ENCODE results near the gene ZNFX1.

Gene ZNFX1

DNA sequence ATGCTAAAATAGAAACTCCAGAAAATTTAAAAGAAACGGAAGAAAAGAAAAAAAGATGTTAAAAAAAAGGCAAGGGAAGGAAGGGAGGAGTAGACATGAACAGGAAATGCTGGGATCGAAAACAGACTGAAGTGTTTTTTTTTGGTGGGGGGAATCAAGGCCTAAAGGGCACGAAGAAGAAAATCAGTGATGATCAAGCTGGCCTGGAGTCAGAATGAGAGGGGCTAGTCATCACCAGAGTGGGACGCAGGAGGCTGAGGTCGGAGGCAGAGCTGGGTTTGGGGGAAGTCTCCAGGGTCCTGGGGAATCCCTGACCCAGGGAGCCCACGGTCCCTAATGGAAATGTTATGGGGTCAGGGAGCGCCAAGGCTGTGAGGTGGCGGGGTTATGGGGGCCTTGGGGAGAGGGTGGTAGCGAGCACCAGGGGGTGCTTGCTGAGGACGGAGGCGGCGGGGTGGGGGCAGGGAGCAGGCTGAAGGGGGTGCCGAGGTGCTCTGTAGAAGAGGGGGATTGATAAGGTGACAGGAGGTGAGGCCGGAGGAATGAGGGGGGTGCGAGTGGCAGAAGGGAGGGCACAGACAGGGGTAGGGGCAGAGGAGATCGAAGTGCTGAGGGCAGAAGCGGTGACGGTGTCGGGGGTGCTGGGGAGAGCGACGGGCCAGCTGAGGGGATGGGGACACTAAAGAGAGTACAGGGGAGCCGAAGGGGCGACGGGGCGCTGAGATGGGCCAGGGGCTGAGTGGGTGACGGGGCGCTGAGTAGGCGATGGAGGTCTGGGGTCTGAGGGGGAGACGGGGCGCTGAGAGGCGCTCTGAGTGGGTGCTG lies 684 bp downstream of the ZNFX1 start:
- peak overlapping the region; percentile 100 for H3K27ac Mint-ChIP-seq
- H3K36me3 Mint-ChIP-seq (ENCODE audit: low read depth), result peaks cover 77% of the 10 kb centered on the region
- H3K4me1 Mint-ChIP-seq (ENCODE audit: low read depth), result peaks cover 78% of the 10 kb centered on the region
- H3K4me3 Mint-ChIP-seq, result peak overlapping the region; percentile 98
- peaks cover 9% of the 10 kb centered on the region for H3K9me3 Mint-ChIP-seq
- H3K27me3 Mint-ChIP-seq, result no peaks in the 10 kb centered on the region

DNA sequence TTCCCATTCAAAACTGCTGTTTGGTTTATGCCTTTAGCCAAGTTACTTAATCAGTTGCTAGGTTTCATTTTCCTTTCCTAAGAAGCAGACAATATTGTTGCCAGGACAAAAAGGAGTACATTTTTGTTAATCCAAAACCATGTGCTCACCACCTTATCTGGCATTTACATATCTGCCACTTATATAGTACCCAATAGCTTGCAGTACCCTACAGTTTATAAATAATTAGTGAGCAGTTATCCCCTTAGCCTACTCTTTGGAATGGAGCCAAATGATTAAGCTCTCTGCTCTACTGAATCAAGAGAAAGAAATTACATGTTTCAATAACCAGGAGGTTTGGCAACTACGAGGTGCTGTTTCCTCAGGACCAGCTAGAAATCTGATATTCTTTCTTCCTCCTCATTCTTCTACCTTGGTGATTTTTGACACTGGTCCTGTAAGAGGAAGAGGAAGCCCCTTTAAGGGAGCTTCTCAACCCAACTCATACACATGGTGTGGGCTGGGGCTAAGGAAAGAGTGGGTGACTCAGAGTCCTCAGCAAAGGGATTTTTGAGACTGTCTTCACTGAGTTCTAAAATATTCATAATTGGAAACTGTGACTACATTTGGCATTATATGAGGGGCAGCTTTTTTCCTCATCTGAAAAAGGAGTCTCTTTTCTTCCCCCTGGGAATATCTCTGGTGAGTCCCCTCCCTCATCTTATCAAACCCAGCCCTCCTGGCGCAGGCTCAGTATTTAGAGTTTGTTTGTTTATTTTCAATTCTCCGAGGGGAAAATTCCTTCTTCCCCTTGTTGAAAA lies 1.5 kb downstream of the ZNFX1 start:
- Mint-ChIP-seq H3K36me3 (ENCODE audit: low read depth) (peaks cover 75% of the 10 kb centered on the region), H3K4me3 (peak overlapping the region; percentile 98)

DNA sequence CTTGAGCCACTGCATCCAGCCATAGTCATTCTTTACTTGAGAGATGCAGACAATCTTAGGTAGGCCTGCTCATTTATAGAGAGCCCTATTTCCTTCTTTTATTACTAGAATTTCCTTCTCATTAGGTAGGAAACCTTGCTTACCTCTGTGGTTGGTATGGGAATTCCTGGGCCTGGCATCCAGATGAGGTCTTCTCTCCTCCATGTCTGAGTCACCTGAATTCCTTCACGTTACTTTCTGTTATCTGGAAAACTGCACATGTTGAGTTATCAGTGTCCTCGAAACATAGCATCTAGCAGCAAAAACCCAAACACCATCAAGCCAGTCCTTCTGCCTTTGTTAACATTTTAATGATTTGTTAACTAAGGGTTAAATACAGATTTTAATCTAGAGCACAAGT lies 2.2 kb downstream of the ZNFX1 start:
- Mint-ChIP-seq H3K36me3 (ENCODE audit: low read depth) (peaks cover 75% of the 10 kb centered on the region), H3K9me3 (no peaks in the 10 kb centered on the region), H3K4me3 (peak overlapping the region; percentile 98), H3K27ac (peak overlapping the region; percentile 100), H3K4me1 (ENCODE audit: low read depth) (peaks cover 77% of the 10 kb centered on the region), H3K27me3 (no peaks in the 10 kb centered on the region)

More for the DNA sequence above, 1.5 kb downstream of the ZNFX1 start:
- H3K27me3 Mint-ChIP-seq, result no peaks in the 10 kb centered on the region
- H3K27ac Mint-ChIP-seq, result peak overlapping the region; percentile 100
- H3K4me1 Mint-ChIP-seq (ENCODE audit: low read depth), result peaks cover 77% of the 10 kb centered on the region
- peaks cover 3% of the 10 kb centered on the region for H3K9me3 Mint-ChIP-seq

DNA sequence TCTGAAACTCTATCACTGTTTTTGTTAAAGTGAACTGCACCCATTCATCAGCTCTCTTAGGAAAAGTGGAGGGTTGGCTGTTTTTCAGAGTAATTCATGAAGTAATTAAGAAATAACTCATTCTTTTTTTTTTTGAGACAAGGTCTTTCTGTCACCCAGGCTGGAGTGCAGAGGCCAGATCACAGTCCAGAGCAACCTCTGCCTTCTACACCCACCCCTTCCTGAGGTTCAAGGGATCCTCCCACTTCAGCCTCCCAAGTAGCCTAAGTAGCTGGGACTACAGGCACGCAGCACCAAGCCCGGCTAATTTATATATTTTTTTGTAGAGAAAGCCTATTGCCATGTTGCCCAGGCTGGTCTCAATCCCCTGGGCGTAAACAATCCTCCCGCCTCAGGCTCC lies 2.6 kb downstream of the ZNFX1 start:
- peak overlapping the region; percentile 98 for H3K4me3 Mint-ChIP-seq
- H3K27me3 Mint-ChIP-seq, result no peaks in the 10 kb centered on the region
- no peaks in the 10 kb centered on the region for H3K9me3 Mint-ChIP-seq
- peaks cover 78% of the 10 kb centered on the region for H3K4me1 Mint-ChIP-seq (ENCODE audit: low read depth)
- peak overlapping the region; percentile 100 for H3K27ac Mint-ChIP-seq
- peaks cover 75% of the 10 kb centered on the region for H3K36me3 Mint-ChIP-seq (ENCODE audit: low read depth)

DNA sequence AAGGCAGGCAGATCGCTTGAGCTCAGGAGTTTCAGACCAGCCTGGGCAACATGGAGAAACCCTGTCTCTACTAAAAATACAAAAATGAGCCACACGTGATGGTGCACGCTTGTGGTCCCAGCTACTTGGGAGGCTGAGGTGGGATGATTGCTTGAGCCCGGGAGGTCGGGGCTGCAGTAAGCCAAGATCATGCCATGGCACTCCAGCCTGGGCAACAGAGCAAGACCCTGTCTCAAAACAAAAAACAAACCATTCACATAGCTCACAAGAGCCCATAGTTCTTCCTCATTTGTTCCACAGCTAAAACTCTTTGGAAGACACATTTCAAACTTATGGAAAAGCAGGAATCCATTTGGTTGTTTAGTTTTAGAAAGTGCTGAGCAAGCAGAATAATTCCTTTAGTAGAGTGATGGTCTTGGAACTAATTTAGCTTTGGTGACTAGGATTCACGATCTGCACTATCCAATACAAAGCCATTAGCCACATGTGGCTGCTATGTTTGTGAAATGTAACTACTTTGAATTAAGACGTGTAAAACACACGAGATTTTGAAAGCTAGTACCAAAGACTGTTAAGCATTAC lies 4.1 kb downstream of the ZNFX1 start:
- Mint-ChIP-seq H3K4me3 (peak overlapping the region; percentile 26), H3K27ac (peak overlapping the region; percentile 26), H3K36me3 (ENCODE audit: low read depth) (peaks cover 75% of the 10 kb centered on the region), H3K9me3 (peaks cover 4% of the 10 kb centered on the region), H3K27me3 (no peaks in the 10 kb centered on the region), H3K4me1 (ENCODE audit: low read depth) (peaks cover 80% of the 10 kb centered on the region)

DNA sequence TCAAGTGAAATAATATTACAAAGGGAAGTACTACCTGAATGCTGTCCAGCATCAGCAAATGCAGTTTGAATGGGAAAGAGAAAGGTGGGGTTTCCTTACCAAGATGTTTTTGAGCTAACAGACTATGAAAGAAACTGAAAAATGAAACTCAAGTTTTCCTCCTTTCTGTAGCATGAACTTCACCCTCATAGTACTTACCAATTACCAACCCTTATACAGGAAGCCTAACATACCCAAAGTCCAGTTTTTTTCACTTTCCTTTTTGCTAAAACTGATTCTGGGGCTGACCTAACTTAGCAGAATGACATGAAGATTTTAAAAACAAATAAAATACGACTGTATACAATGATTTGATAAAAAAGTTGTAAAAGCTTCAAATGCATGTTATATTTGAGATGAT lies 5.2 kb downstream of the ZNFX1 start:
- Mint-ChIP-seq H3K36me3 (ENCODE audit: low read depth) (peaks cover 79% of the 10 kb centered on the region), H3K27ac (peak overlapping the region; percentile 56), H3K9me3 (peaks cover 4% of the 10 kb centered on the region), H3K4me3 (peak overlapping the region; percentile 62), H3K27me3 (no peaks in the 10 kb centered on the region), H3K4me1 (ENCODE audit: low read depth) (peaks cover 83% of the 10 kb centered on the region)

DNA sequence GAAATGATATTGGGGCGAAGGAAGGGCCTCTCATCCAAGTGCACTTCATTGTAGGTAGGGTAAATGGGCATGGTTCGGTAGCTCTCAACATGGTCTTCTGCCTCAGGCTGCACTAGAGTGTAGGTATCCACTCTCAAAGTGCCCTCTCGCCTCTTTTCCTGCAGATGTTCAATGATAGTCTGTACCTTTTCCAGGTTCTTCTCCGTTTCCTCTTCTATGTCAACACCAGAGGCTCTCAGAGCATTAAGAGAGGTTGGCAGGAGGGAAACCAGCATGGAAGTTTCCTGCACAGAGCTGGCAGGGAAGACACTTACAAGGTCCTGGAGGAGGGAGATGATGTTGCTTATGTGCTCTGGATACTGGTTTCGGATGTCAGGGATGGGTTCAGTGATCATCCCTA lies 7.1 kb downstream of the ZNFX1 start:
- peaks cover 84% of the 10 kb centered on the region for H3K36me3 Mint-ChIP-seq (ENCODE audit: low read depth)
- peak overlapping the region; percentile 94 for H3K4me3 Mint-ChIP-seq

DNA sequence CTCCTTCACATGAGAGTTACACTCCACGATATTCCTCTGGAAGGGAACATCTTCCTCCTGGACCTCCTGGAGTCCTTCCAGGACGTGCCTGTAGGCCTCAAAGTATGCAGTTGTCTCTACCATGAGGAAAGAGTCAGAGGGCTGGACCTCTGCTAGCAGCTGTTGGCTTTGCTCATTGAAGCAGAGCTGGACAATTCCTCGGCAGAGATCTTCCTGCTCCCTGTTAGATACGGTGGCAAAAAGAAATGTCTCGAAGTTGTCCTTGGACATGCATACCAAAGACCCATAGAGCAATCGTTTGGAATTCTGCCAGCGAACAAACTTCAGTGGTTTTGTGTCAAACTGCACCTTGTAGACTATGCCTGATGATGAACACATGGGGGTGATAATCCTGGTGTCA lies 7.7 kb downstream of the ZNFX1 start:
- Mint-ChIP-seq H3K27ac (peak overlapping the region; percentile 12), H3K4me1 (ENCODE audit: low read depth) (peaks cover 92% of the 10 kb centered on the region), H3K36me3 (ENCODE audit: low read depth) (peaks cover 84% of the 10 kb centered on the region)

More for the DNA sequence above, 7.1 kb downstream of the ZNFX1 start:
- Mint-ChIP-seq H3K4me1 (ENCODE audit: low read depth) (peaks cover 92% of the 10 kb centered on the region), H3K27ac (peak overlapping the region; percentile 54), H3K9me3 (peaks cover 4% of the 10 kb centered on the region), H3K27me3 (no peaks in the 10 kb centered on the region)

DNA sequence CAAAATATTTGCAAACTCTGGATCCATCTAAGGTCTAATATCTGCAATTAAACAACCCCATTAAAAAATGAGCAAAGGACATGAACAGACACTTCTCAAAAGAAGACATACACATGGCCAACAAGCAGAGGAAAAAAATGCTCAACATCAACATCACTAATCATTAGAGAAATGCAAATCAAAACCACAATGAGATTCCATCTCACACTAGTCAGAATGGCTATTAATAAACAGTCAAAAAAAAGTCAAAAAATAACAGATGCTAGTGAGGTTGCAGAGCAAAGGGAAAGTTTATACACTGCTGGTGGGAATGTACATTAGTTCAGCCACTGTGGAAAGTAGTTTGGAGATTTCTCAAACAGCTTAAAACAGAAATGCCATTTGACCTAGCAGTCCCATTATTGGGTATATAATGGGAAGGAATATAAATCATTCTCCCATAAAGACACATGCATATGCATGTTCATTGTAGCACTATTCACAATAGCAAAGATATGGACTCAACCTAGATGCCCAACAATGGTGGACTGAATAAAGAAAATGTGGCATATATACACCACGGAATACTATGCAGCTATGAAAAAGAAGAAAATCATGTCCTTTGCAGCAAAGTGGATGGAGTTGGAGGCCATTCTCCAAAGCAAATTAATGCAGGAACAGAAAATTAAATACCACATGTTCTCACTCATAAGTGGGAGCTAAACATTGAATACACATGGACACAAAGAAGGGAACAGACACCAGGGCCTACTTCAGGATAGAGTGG lies 9.1 kb downstream of the ZNFX1 start:
- peaks cover 82% of the 10 kb centered on the region for H3K4me1 Mint-ChIP-seq (ENCODE audit: low read depth)
- H3K27me3 Mint-ChIP-seq, result no peaks in the 10 kb centered on the region
- peaks cover 90% of the 10 kb centered on the region for H3K36me3 Mint-ChIP-seq (ENCODE audit: low read depth)
- peaks cover 4% of the 10 kb centered on the region for H3K9me3 Mint-ChIP-seq
- peak overlapping the region; percentile 94 for H3K4me3 Mint-ChIP-seq
- H3K27ac Mint-ChIP-seq, result peak overlapping the region; percentile 83

More for the DNA sequence above, 7.7 kb downstream of the ZNFX1 start:
- Mint-ChIP-seq H3K4me3 (peak overlapping the region; percentile 94), H3K27me3 (no peaks in the 10 kb centered on the region), H3K9me3 (peaks cover 4% of the 10 kb centered on the region)

DNA sequence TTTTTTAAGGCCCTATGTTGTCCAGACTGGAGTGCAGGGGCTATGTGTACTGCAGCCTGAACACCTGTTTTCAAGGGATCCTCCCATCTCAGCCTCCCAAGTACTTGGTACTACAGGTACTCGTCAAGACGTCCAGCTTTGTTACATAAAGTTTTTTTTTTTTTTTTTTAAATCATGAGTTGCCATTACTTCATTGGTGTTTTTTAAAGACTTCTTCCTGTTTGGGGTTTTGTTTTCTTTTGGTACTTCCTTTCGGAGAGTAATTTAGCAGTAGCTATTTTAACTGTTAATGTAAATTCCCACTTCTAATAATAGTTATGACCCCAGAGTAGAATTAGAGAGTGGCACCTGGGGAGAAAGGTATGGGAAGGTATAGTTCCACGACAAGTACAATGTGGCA lies 10.5 kb downstream of the ZNFX1 start:
- Mint-ChIP-seq H3K27ac (peak overlapping the region; percentile 73), H3K36me3 (ENCODE audit: low read depth) (peaks cover 94% of the 10 kb centered on the region), H3K9me3 (peaks cover 4% of the 10 kb centered on the region), H3K4me3 (peak overlapping the region; percentile 94), H3K4me1 (ENCODE audit: low read depth) (peaks cover 68% of the 10 kb centered on the region), H3K27me3 (no peaks in the 10 kb centered on the region)

DNA sequence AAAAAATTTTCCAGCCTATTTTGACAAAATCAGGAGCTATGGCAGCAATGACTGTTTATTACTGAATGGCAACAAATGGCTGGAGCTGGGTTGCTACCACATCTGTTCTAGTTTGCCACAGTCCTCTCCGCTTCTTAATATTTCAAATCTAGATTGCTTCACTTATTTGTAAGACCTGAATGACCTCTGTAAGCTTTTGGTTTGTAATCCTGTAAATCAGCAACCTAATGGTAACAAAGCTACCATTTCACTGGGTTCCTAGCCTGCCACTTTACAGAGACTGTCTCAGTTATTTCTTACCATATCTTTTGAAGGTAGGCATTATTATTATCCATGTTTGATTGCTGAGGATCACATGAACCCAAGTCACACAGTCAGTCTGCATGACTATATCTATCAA lies 15.4 kb downstream of the ZNFX1 start:
- Mint-ChIP-seq H3K4me3 (no peak overlapping the region), H3K9me3 (no peaks in the 10 kb centered on the region), H3K27ac (no peak overlapping the region), H3K36me3 (ENCODE audit: low read depth) (peaks cover 89% of the 10 kb centered on the region), H3K27me3 (no peaks in the 10 kb centered on the region), H3K4me1 (ENCODE audit: low read depth) (peaks cover 49% of the 10 kb centered on the region)

DNA sequence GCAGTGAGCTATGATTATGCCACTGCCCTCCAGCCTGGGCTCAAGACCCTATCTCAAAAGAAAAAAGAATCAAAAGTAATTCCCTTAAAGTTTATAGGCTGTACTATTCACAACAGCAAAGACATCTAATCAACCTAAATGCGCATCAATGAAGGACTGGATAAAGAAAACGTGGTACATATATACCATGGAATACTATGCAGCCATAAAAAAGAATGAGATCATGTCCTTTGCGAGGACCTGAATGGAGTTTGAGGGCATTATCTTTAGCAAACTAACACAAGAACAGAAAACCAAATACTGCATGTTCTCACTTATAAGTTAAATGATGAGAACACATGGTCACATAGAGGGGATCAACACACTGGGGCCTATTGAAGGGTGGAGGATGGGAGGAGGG lies 16.7 kb downstream of the ZNFX1 start:
- Mint-ChIP-seq H3K4me1 (ENCODE audit: low read depth) (peaks cover 36% of the 10 kb centered on the region), H3K4me3 (no peak overlapping the region), H3K27me3 (no peaks in the 10 kb centered on the region), H3K27ac (peak overlapping the region; percentile 36), H3K9me3 (no peaks in the 10 kb centered on the region), H3K36me3 (ENCODE audit: low read depth) (peaks cover 89% of the 10 kb centered on the region)

DNA sequence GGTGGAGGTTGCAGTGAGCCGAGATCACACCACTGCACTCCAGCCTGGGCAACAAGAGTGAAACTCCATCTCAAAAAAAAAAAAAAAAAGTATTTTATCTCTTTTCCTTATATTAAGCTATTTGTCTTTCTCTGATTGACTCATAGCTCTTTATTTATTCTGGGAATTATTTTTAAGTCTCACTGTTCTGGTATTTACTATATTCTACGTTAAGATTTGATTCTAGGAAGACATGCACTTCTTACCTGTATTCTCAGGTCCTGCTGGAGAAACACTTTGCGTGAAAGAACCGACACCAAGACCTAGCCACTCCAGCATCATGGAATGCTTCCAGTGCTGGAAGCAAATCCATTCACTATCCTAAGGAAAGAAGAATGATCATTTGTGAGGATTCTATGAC lies 17.6 kb downstream of the ZNFX1 start:
- H3K36me3 Mint-ChIP-seq (ENCODE audit: low read depth), result peaks cover 90% of the 10 kb centered on the region
- no peaks in the 10 kb centered on the region for H3K9me3 Mint-ChIP-seq
- peak overlapping the region; percentile 68 for H3K27ac Mint-ChIP-seq
- peaks cover 26% of the 10 kb centered on the region for H3K4me1 Mint-ChIP-seq (ENCODE audit: low read depth)
- peak overlapping the region; percentile 12 for H3K4me3 Mint-ChIP-seq
- H3K27me3 Mint-ChIP-seq, result no peaks in the 10 kb centered on the region

DNA sequence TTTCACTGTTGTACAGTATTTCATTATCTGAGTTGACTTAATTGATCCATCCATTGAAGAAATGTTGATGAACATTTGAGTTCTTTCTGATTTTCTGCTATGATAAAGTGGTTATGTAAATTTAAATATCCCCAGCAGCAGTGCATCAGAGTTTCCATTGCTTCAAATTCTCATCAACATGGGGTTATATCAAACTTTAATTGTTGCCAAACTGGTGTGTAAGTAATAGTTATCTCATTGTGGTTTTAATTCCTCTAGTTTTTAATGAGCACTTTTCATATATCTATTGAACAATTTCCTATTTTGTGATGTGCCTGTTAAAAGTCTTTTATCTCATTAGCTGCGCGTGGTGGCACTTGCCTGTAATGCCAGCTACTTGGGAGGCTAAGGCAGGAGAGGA lies 18.1 kb downstream of the ZNFX1 start:
- H3K4me1 Mint-ChIP-seq (ENCODE audit: low read depth), result peaks cover 25% of the 10 kb centered on the region
- peaks cover 88% of the 10 kb centered on the region for H3K36me3 Mint-ChIP-seq (ENCODE audit: low read depth)
- H3K27me3 Mint-ChIP-seq, result no peaks in the 10 kb centered on the region
- peak overlapping the region; percentile 3 for H3K4me3 Mint-ChIP-seq
- no peaks in the 10 kb centered on the region for H3K9me3 Mint-ChIP-seq
- H3K27ac Mint-ChIP-seq, result peak overlapping the region; percentile 68

Data from stimulated activated naive CD8-positive, alpha-beta T cell treated with anti-CD3 and anti-CD28 coated beads, Interleukin-15, Interleukin-2, amounts not matched to agents 100 ng/mL and 50 ng/mL, for 24 hours (primary cell).